ENCODE data around the gene TGFBR1. TPM values are rescaled to one million over a fixed set of nuclear protein-coding genes. Genes with fewer than 3 reads are reported as not detected.
A peak's percentile ranks its signal among the peaks of the same experiment; 100 is the strongest.

Gene TGFBR1
- total and polyA plus RNA-seq, 8 donors, result 5.2 to 119 (median 21.8) TPM

GRCh38 chr9:99069075-99069474 is 35.8 kb upstream of the TGFBR1 start:
- no peak overlapping the region for H3K27ac ChIP-seq
- peaks cover 3 to 49% (median 16%) of the 10 kb centered on the region in 4 donors for H3K36me3 ChIP-seq
- no peak overlapping the region for H3K4me3 ChIP-seq
- TF ChIP-seq CTCF (IDR thresholded peaks at IDR 0.05), result no peak
- TF ChIP-seq POLR2AphosphoS5 (IDR thresholded peaks at IDR 0.05), result no peak
- no peak for TF ChIP-seq POLR2A (IDR thresholded peaks at IDR 0.05)
- TF ChIP-seq EP300 (IDR thresholded peaks at IDR 0.05), result no peak
- 68 to 86% (median 80%) methylated on average over 1 of the region's 1 CpG for WGBS, 5 donors
- H3K27me3 ChIP-seq, result no peaks in the 10 kb centered on the region
- H3K9me3 ChIP-seq, result no peaks in the 10 kb centered on the region
- no peak for DNase-seq
- intact Hi-C loops (cut with DNase I; ENCODE audit: low total_unique reads), result no loop called here
- H3K4me1 ChIP-seq, result no peaks in the 10 kb centered on the region

GRCh38 chr9:99069546-99069945 is 35.4 kb upstream of the TGFBR1 start:
- no peaks in the 10 kb centered on the region for H3K9me3 ChIP-seq
- TF ChIP-seq POLR2AphosphoS5 (IDR thresholded peaks at IDR 0.05) (no peak), EP300 (IDR thresholded peaks at IDR 0.05) (no peak), POLR2A (IDR thresholded peaks at IDR 0.05) (no peak), CTCF (IDR thresholded peaks at IDR 0.05) (no peak)
- no peak overlapping the region for H3K4me3 ChIP-seq
- no peaks in the 10 kb centered on the region for H3K27me3 ChIP-seq
- intact Hi-C loops (cut with DNase I; ENCODE audit: low total_unique reads), result no loop called here
- WGBS, 5 donors, result 93 to 96% (median 96%) methylated on average over 12 of the region's 12 CpGs
- H3K4me1 ChIP-seq, result no peaks in the 10 kb centered on the region
- peaks cover 3 to 44% (median 14%) of the 10 kb centered on the region in 4 donors for H3K36me3 ChIP-seq
- no peak overlapping the region for H3K27ac ChIP-seq
- DNase-seq, result no peak

- Histone ChIP-seq H3K4me3 (no peak overlapping the region), H3K27ac (peak overlapping the region in 2 of 5 donors; percentile 7 to 26), H3K27me3 (no peaks in the 10 kb centered on the region), H3K9me3 (no peaks in the 10 kb centered on the region), H3K4me1 (no peaks in the 10 kb centered on the region), H3K36me3 (peaks cover 3 to 35% (median 11%) of the 10 kb centered on the region in 4 donors)
- DNase-seq, result no peak
- intact Hi-C loops (cut with DNase I; ENCODE audit: low total_unique reads), result no loop called here
- WGBS, 5 donors, result 73 to 85% (median 82%) methylated on average over 6 of the region's 6 CpGs
- TF ChIP-seq POLR2A (IDR thresholded peaks at IDR 0.05), result no peak
- no peak for TF ChIP-seq POLR2AphosphoS5 (IDR thresholded peaks at IDR 0.05)
- TF ChIP-seq EP300 (IDR thresholded peaks at IDR 0.05), result no peak
- no peak for TF ChIP-seq CTCF (IDR thresholded peaks at IDR 0.05)
These were observed 34.2 kb upstream of the TGFBR1 start for GRCh38 chr9:99070681-99071080.

GRCh38 chr9:99071313-99072039 is 33.4 kb upstream of the TGFBR1 start:
- peaks cover 0 to 3% (median under 1%) of the 10 kb centered on the region in 4 donors for H3K4me1 ChIP-seq
- intact Hi-C loops (cut with DNase I; ENCODE audit: low total_unique reads), result no loop called here
- no peaks in the 10 kb centered on the region for H3K27me3 ChIP-seq
- no peaks in the 10 kb centered on the region for H3K9me3 ChIP-seq
- no peak overlapping the region for H3K4me3 ChIP-seq
- DNase-seq, result no peak
- WGBS, 5 donors, result 77 to 93% (median 84%) methylated on average over 9 of the region's 9 CpGs
- TF ChIP-seq EP300 (IDR thresholded peaks at IDR 0.05) (no peak), POLR2AphosphoS5 (IDR thresholded peaks at IDR 0.05) (no peak)
- peak overlapping the region in 3 of 5 donors; percentile 7 to 26 (median 10) for H3K27ac ChIP-seq
- H3K36me3 ChIP-seq, result peaks cover 3 to 35% (median 11%) of the 10 kb centered on the region in 4 donors

- DNase-seq, result no peak
- Histone ChIP-seq H3K27me3 (no peaks in the 10 kb centered on the region), H3K4me1 (peaks cover 0 to 9% (median 4%) of the 10 kb centered on the region in 4 donors), H3K4me3 (no peak overlapping the region), H3K9me3 (no peaks in the 10 kb centered on the region), H3K36me3 (peaks cover under 1 to 31% (median 8%) of the 10 kb centered on the region in 4 donors), H3K27ac (peak overlapping the region in 3 of 5 donors; percentile 7 to 26 (median 10))
- TF ChIP-seq POLR2A (IDR thresholded peaks at IDR 0.05), result no peak
- TF ChIP-seq POLR2AphosphoS5 (IDR thresholded peaks at IDR 0.05), result no peak
- no peak for TF ChIP-seq CTCF (IDR thresholded peaks at IDR 0.05)
- TF ChIP-seq EP300 (IDR thresholded peaks at IDR 0.05), result no peak
- intact Hi-C loops (cut with DNase I; ENCODE audit: low total_unique reads), result no loop called here
- 70 to 87% (median 78%) methylated on average over 6 of the region's 6 CpGs for WGBS, 5 donors
These were observed 32.9 kb upstream of the TGFBR1 start for GRCh38 chr9:99072040-99072394.
